ENCODE measurements around the gene ZNF710. TPM values are rescaled to one million over a fixed set of nuclear protein-coding genes. Genes with fewer than 3 reads are reported as not detected.

ZNF710 gene
- total and polyA plus RNA-seq, 2 of the 4 experiments (the other 2 are of a cell fraction), result 7.6 to 8.2 TPM

DNA sequence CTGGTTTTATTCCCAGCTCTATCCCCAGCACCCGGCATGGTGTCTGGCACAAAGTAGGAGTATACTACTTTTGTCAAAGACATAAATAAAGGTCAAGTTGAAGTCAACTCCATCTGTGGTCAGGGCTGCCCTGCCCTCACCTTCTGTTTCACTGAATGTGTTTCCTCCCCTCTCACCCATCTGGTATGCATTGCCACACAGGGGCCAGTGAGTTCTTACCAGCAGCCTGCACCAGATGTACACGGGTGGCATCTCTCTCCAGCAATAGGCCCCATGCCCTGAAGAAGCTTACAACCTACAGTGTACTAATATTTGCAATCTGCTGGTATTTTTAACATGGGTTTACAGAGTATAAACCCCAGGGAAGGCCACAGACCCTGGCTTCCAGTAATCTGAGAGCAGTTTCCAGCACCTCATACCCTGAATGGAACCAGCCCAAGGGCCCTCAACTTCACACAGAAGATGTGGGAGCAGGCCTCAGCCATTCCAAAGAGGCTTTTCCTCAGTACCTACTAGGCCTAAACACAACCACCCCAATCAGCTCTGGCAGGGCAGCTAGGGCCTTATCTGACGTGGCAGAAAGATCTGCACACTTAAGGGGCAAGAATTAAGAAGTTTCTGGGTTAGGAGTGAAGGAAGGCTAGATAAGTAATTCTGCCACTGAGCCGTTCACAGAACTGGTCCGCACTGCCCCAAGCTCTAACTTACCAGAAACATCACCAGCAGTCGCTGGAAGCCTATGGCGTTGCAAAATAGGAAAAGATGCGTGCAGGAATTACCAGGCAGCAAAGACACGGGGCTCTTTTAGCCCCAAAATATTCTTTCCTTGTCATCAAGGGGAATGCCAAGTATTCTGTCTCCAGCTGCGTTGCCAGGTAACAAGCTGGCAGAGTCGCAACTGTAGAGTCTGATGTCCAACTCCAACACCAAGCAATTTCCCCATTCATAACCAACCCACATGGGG lies 99.0 kb downstream of the ZNF710 start:
- peak overlapping the region; percentile 54; the same call in 1 of the 2 replicates for H3K27ac ChIP-seq (ENCODE audit: insufficient read depth, low read length)
- dilution Hi-C loops (cut with HindIII; ENCODE audit: low sequenced_read_pairs, unreplicated experiment), result no loop called here
- no peak overlapping the region for H4K91ac ChIP-seq (ENCODE audit: insufficient read depth, low read depth, low read length)
- H3K4ac ChIP-seq (ENCODE audit: low read depth, low read length), result no peak overlapping the region; the same call in 1 of the 2 replicates
- H3K79me1 ChIP-seq (ENCODE audit: low read depth in 1 of 2, low read length in 2 of 2), result peaks cover 29 to 53% of the 10 kb centered on the region in 2 experiments
- BruUV-seq (replicated peaks), result no TSS peak
- H3K27me3 ChIP-seq (ENCODE audit: control insufficient read depth, insufficient read depth, low read length), result no peaks in the 10 kb centered on the region
- CTCF ChIA-PET, result no interaction called here
- 0 out of 2 replicates have a peak overlapping the region, but pooled peaks have one; percentile 38 for H2BK120ac ChIP-seq (ENCODE audit: low read depth, low read length)
- H3K4me3 ChIP-seq (ENCODE audit: insufficient read depth, low read depth, low read length), result no peak overlapping the region
- intact Hi-C loops (cut with micrococcal nuclease), result no loop called here
- peaks cover 24% of the 10 kb centered on the region for H4K20me1 ChIP-seq (ENCODE audit: insufficient read depth, low read length)
- DNase-seq (peak; percentile 53), ATAC-seq (ENCODE audit: low read depth) (no peak)
- 60% methylated on average over 1 of the region's 11 CpGs; no CpG with 5 or more reads in 1 of the 2 experiments for WGBS, 2 experiments (ENCODE audit: extremely low coverage in 2 of 2, insufficient read length in 1 of 2)
- H3K4me2 ChIP-seq (ENCODE audit: low read depth, low read length), result peak overlapping the region; percentile 88
- H3K18ac ChIP-seq (ENCODE audit: low read depth, low read length), result peak overlapping the region; percentile 61; the same call in 1 of the 2 replicates
- in situ Hi-C loops (cut with MboI; ENCODE audit: low sequenced_read_pairs), result no loop called here
- no peak overlapping the region for H2BK20ac ChIP-seq (ENCODE audit: low read depth, low read length)
- peaks cover 25% of the 10 kb centered on the region for H3K4me1 ChIP-seq (ENCODE audit: control insufficient read depth, insufficient read depth, low read length)
- H3K36me3 ChIP-seq (ENCODE audit: control insufficient read depth, insufficient read depth, low read length), result no peaks in the 10 kb centered on the region
- no peaks in the 10 kb centered on the region for H3K9me3 ChIP-seq (ENCODE audit: control insufficient read depth, insufficient read depth, low read length)
- H2AK9ac ChIP-seq (replicated peaks; ENCODE audit: low read depth, low read length, poor library complexity), result peak overlapping the region; percentile 71
- peak overlapping the region; percentile 54; the same call in 1 of the 2 replicates for H3K14ac ChIP-seq (replicated peaks; ENCODE audit: low read depth, low read length)
- peak overlapping the region; percentile 26 for H2AK5ac ChIP-seq (ENCODE audit: low read depth, low read length)
- H2AFZ ChIP-seq (replicated peaks; ENCODE audit: low read length, poor library complexity), result no peak overlapping the region
- H3K9ac ChIP-seq (ENCODE audit: low read depth, low read length), result peak overlapping the region; percentile 49; the same call in 1 of the 2 replicates
- H2BK15ac ChIP-seq (ENCODE audit: low read depth, low read length), result no peak overlapping the region
- TF ChIP-seq NFE2L2 (IDR thresholded peaks at IDR 0.05; ENCODE audit: low read depth, low read length), result no peak
- TF ChIP-seq CEBPB (IDR thresholded peaks at IDR 0.05; ENCODE audit: low read depth, low read length), result peak; percentile 46; the same call in 1 of the 2 replicates
- peaks cover 16% of the 10 kb centered on the region for H3K9me1 ChIP-seq (ENCODE audit: insufficient read depth, low read length)
- H2BK5ac ChIP-seq (ENCODE audit: low read depth, low read length, poor library complexity, severe bottlenecking), result peak overlapping the region; percentile 16
- H4K5ac ChIP-seq (ENCODE audit: low read depth, low read length), result peak overlapping the region; percentile 30
- POLR2A ChIA-PET (ENCODE audit: unreplicated experiment), result interaction anchor here (0.6 kb wide), 1 partner anchor 55 kb away, joined by 4 read pairs; no protein-coding TSS in a partner anchor
- H3K56ac ChIP-seq (ENCODE audit: extremely low read depth, insufficient read depth, low read length), result no peak overlapping the region
- 0 out of 4 replicates have a peak overlapping the region, but pooled peaks of 1 of the 2 experiments have one; percentile 26 for H4K8ac ChIP-seq (ENCODE audit: low read depth in 2 of 2, low read length in 2 of 2)
- peak overlapping the region; percentile 39 for H3K23ac ChIP-seq (ENCODE audit: low read depth, low read length)
